Measurements from ENCODE around the gene IL1RL2.

DNA sequence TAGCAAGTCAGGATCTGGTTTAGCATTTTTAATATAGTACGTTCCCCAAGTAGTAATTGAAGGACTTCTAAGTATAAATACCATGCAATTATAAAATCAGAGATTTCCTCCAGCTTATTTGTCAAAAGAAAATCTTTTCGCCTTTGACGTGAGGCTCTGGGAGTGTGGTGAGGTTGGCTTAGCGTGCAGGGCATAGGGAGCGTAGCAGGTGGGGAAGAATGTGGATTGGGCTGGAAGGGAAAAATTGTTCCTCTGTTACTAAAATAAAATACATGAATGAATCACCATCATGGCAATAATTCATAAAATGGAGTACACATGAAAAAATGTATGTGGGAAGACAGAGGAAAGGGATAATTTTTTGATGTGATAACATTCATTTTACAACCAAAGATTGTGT, 5.4 kb upstream of the IL1RL2 start:
- TF ChIP-seq, protein P1, sequence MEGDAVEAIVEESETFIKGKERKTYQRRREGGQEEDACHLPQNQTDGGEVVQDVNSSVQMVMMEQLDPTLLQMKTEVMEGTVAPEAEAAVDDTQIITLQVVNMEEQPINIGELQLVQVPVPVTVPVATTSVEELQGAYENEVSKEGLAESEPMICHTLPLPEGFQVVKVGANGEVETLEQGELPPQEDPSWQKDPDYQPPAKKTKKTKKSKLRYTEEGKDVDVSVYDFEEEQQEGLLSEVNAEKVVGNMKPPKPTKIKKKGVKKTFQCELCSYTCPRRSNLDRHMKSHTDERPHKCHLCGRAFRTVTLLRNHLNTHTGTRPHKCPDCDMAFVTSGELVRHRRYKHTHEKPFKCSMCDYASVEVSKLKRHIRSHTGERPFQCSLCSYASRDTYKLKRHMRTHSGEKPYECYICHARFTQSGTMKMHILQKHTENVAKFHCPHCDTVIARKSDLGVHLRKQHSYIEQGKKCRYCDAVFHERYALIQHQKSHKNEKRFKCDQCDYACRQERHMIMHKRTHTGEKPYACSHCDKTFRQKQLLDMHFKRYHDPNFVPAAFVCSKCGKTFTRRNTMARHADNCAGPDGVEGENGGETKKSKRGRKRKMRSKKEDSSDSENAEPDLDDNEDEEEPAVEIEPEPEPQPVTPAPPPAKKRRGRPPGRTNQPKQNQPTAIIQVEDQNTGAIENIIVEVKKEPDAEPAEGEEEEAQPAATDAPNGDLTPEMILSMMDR (IDR thresholded peaks at IDR 0.05) = no peak
- no peak for TF ChIP-seq POLR2A (IDR thresholded peaks at IDR 0.05)
